H9 (cell line): ENCODE results near the gene GRIK3. TPM values are rescaled to one million over a fixed set of nuclear protein-coding genes. Genes with fewer than 3 reads are reported as not detected.

Experiments
- DNase-seq: peaks from one replicate; pipeline ENCODE4 v3.0.0-alpha.2; 2017
- H2AFZ ChIP-seq: one replicate; pipeline ENCODE4 v1.6.1; 2013; ENCODE audit warnings: mild to moderate bottlenecking, low read length, control low read depth, moderate library complexity
- H2AK5ac ChIP-seq: 2 replicates; pipeline ENCODE4 v1.6.1; 2013; ENCODE audit warnings: low read length, control low read depth, mixed read lengths; ENCODE audit not compliant: insufficient read length
- H2BK120ac ChIP-seq: one replicate; pipeline ENCODE4 v1.6.1; 2013; ENCODE audit warnings: low read depth, mild to moderate bottlenecking, low read length, control low read depth, inconsistent platforms; ENCODE audit not compliant: poor library complexity, severe bottlenecking
- H2BK12ac ChIP-seq: 2 replicates; pipeline ENCODE4 v1.6.1; 2013; ENCODE audit warnings: low read length, control low read depth, mixed read lengths, low read depth; ENCODE audit not compliant: insufficient read length
- H2BK15ac ChIP-seq: 2 replicates; pipeline ENCODE4 v1.6.1; 2013; ENCODE audit warnings: low read depth, low read length, control low read depth
- H2BK20ac ChIP-seq: one replicate; pipeline ENCODE4 v1.6.1; 2013; ENCODE audit warnings: low read depth, mild to moderate bottlenecking, low read length, control low read depth, inconsistent platforms; ENCODE audit not compliant: poor library complexity, severe bottlenecking
- H2BK5ac ChIP-seq: 2 replicates; pipeline ENCODE4 v1.6.1; 2013; ENCODE audit warnings: low read length, control low read depth, mixed read lengths; ENCODE audit not compliant: insufficient read length
- H3K14ac ChIP-seq: 2 replicates; pipeline ENCODE4 v1.6.1; 2013; ENCODE audit warnings: low read length, control low read depth; ENCODE audit not compliant: insufficient read depth
- H3K18ac ChIP-seq: 2 replicates; pipeline ENCODE4 v1.6.1; 2013; ENCODE audit warnings: low read depth, mild to moderate bottlenecking, mixed read lengths, low read length, control low read depth; ENCODE audit not compliant: insufficient read length
- H3K23ac ChIP-seq: 2 replicates; pipeline ENCODE4 v1.6.1; 2013; ENCODE audit warnings: low read length, control low read depth, mixed read lengths, low read depth; ENCODE audit not compliant: insufficient read length
- H3K23me2 ChIP-seq: 2 replicates; pipeline ENCODE4 v1.6.1; 2013; ENCODE audit warnings: low read depth, mild to moderate bottlenecking, mixed read lengths, low read length, control low read depth; ENCODE audit not compliant: insufficient read length, poor library complexity, severe bottlenecking
- H3K27ac ChIP-seq: 2 replicates; pipeline ENCODE4 v1.5.1; 2013; ENCODE audit warnings: low read length, control low read depth, mixed read lengths, low read depth; ENCODE audit not compliant: insufficient read length
- H3K27me3 ChIP-seq: 2 replicates; pipeline ENCODE4 v1.6.1; 2013; ENCODE audit warnings: low read length, control low read depth, inconsistent platforms; ENCODE audit not compliant: insufficient read depth
- H3K4ac ChIP-seq: 2 replicates; pipeline ENCODE4 v1.6.1; 2013; ENCODE audit warnings: low read depth, mild to moderate bottlenecking, control low read depth, inconsistent platforms, low read length, moderate library complexity
- H3K4me1 ChIP-seq: 2 replicates; pipeline ENCODE4 v1.6.1; 2013; ENCODE audit warnings: low read length, control low read depth, inconsistent platforms; ENCODE audit not compliant: insufficient read depth
- H3K4me2 ChIP-seq: 2 replicates; pipeline ENCODE4 v1.6.1; 2013; ENCODE audit warnings: low read length, control low read depth, mixed read lengths; ENCODE audit not compliant: insufficient read length, insufficient read depth
- H3K56ac ChIP-seq: 2 replicates; pipeline ENCODE4 v1.6.1; 2013; ENCODE audit warnings: low read depth, mild to moderate bottlenecking, mixed read lengths, low read length, control low read depth; ENCODE audit not compliant: insufficient read length
- H3K79me1 ChIP-seq: 2 replicates; pipeline ENCODE4 v1.6.1; 2013; ENCODE audit warnings: low read depth, mild to moderate bottlenecking, moderate library complexity, low read length, control low read depth, inconsistent platforms; ENCODE audit not compliant: insufficient read depth, poor library complexity, severe bottlenecking
- H3K79me2 ChIP-seq: 2 replicates; pipeline ENCODE4 v1.6.1; 2013; ENCODE audit warnings: low read length, control low read depth, inconsistent platforms; ENCODE audit not compliant: insufficient read depth
- H3K9ac ChIP-seq: 2 replicates; pipeline ENCODE4 v1.6.1; 2013; ENCODE audit warnings: low read length, control low read depth, mixed read lengths; ENCODE audit not compliant: insufficient read length; ENCODE audit errors: extremely low read depth
- H3K9me3 ChIP-seq: one replicate; pipeline ENCODE4 v1.6.1; 2013; ENCODE audit warnings: low read depth, low read length, inconsistent platforms; ENCODE audit not compliant: control insufficient read depth
- H3T11ph ChIP-seq: one replicate; pipeline ENCODE4 v1.6.1; 2013; ENCODE audit warnings: mild to moderate bottlenecking, low read length, control low read depth, inconsistent platforms
- H4K20me1 ChIP-seq: one replicate; pipeline ENCODE4 v1.6.1; 2013; ENCODE audit not compliant: control insufficient read depth, insufficient read length, insufficient read depth
- H4K5ac ChIP-seq: 2 replicates; pipeline ENCODE4 v1.6.1; 2013; ENCODE audit warnings: low read depth, mild to moderate bottlenecking, mixed read lengths, low read length, control low read depth; ENCODE audit not compliant: insufficient read length
- H4K8ac ChIP-seq: replicated peaks from 2 replicates; pipeline ENCODE4 v1.6.1; 2013; ENCODE audit warnings: low read length, control low read depth, mixed read lengths, low read depth; ENCODE audit not compliant: insufficient read length
- H4K91ac ChIP-seq: 2 replicates; pipeline ENCODE4 v1.6.1; 2013; ENCODE audit warnings: low read depth, mild to moderate bottlenecking, moderate library complexity, mixed read lengths, low read length, control low read depth; ENCODE audit not compliant: insufficient read length
- H3K27ac Mint-ChIP-seq, 3 experiments: 2 replicates in 2 of 3; 3 replicates in 1 of 3; pipeline ENCODE4 v1.8.0; 2020 to 2021; ENCODE audit warnings: mixed read lengths in 3 of 3, mild to moderate bottlenecking in 1 of 3, moderate library complexity in 1 of 3
- H3K27me3 Mint-ChIP-seq: 2 replicates; pipeline ENCODE4 v1.8.0; 2021; ENCODE audit warnings: low read depth, mild to moderate bottlenecking, moderate library complexity, mixed read lengths
- H3K36me3 Mint-ChIP-seq, 3 experiments: 2 replicates in 2 of 3; 3 replicates in 1 of 3; pipeline ENCODE4 v1.8.0; 2020 to 2021; ENCODE audit warnings: low read depth in 3 of 3, mixed read lengths in 3 of 3; ENCODE audit not compliant: insufficient read depth in 1 of 3
- H3K4me1 Mint-ChIP-seq, 2 experiments: 2 replicates each; pipeline ENCODE4 v1.8.0; 2020; ENCODE audit warnings: mixed read lengths in 2 of 2
- H3K4me3 Mint-ChIP-seq, 2 experiments: 2 replicates in 1 of 2; 3 replicates in 1 of 2; pipeline ENCODE4 v1.8.0; 2020 to 2021; ENCODE audit warnings: mild to moderate bottlenecking in 2 of 2, mixed read lengths in 2 of 2, moderate library complexity in 1 of 2
- H3K9me3 Mint-ChIP-seq, 2 experiments: 2 replicates in 1 of 2; 3 replicates in 1 of 2; pipeline ENCODE4 v1.8.0; 2020; ENCODE audit warnings: mild to moderate bottlenecking in 2 of 2, mixed read lengths in 2 of 2, moderate library complexity in 1 of 2
- CTCF ChIP-seq: fragments of 200-600 bp; sonication (generic); conservative IDR thresholded peaks from 3 replicates; pipeline ENCODE4 v1.8.0; 2021; ENCODE audit warnings: antibody characterized with exemption, mild to moderate bottlenecking
- WGBS: extraction: QIAGEN DNeasy Blood & Tissue Kit; methylation state at CpG from one replicate; pipeline ENCODE4 v1.1.7; 2013; ENCODE audit warnings: missing lambda C conversion rate, low lambda C conversion rate, mixed read lengths; ENCODE audit not compliant: insufficient read length; ENCODE audit errors: extremely low coverage; 5-methylcytosine and 5-hydroxymethylcytosine counted together
- total RNA-seq: library from RNA; stranded (reverse); gene quantifications from 2 replicates; pipeline ENCODE4 v1.2.1, GENCODE V29; 2021

Gene GRIK3
- total RNA-seq, 1 experiment from 2014 or later, result 1.7 TPM

DNA sequence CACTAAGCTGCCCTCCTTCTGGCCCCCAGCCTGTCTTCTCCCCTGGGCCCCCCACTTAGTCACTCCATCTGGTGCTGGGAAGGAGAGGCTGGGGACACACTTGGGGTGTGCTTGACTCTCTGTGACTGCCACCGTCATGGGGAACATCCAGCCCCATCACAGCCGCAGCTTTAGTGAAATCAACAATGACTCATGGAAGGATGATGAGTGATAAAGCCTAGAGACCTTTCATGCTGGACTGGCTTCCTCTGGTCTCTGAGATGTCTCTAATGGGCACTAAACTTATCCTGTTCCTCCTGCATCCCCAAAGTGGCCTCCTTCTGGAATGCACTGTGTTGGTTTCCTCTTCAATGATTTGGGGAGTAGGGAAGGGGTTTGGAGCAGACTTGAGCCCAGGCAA lies 172.9 kb downstream of the GRIK3 start:
- Histone ChIP-seq H3K4me2 (no peak overlapping the region), H2AFZ (no peak overlapping the region), H3K18ac (no peak overlapping the region), H2BK20ac (no peak overlapping the region), H3K27ac (no peak overlapping the region), H2BK15ac (no peak overlapping the region), H3K9ac (no peak overlapping the region), H3K27me3 (no peaks in the 10 kb centered on the region), H2AK5ac (no peak overlapping the region), H3K9me3 (no peaks in the 10 kb centered on the region), H2BK5ac (no peak overlapping the region), H4K91ac (no peak overlapping the region), H4K20me1 (peaks cover 2% of the 10 kb centered on the region), H3K4ac (no peak overlapping the region), H2BK12ac (no peak overlapping the region), H3K56ac (no peak overlapping the region), H4K8ac (no peak overlapping the region), H3K4me1 (no peaks in the 10 kb centered on the region), H3T11ph (no peak overlapping the region), H3K14ac (no peak overlapping the region; the same call in 1 of the 2 replicates), H3K79me1 (no peaks in the 10 kb centered on the region), H3K23me2 (no peaks in the 10 kb centered on the region), H2BK120ac (no peak overlapping the region), H4K5ac (no peak overlapping the region), H3K79me2 (no peaks in the 10 kb centered on the region), H3K23ac (no peak overlapping the region)
- H3K4me3 Mint-ChIP-seq, result no peak overlapping the region
- no peak for TF ChIP-seq CTCF
- no CpG with 5 or more reads among the region's 2 CpGs for WGBS
- H3K4me1 Mint-ChIP-seq, result peaks cover 16 to 44% of the 10 kb centered on the region in 2 experiments
- no peak overlapping the region for H3K27ac Mint-ChIP-seq
- DNase-seq, result no peak
- peaks cover 1% of the 10 kb centered on the region for H3K27me3 Mint-ChIP-seq
- H3K9me3 Mint-ChIP-seq, result no peaks in the 10 kb centered on the region; a peak in 1 of 5 replicates
- H3K36me3 Mint-ChIP-seq, result no peaks in the 10 kb centered on the region
